ENCODE measurements around the gene DUT.

GRCh38 chr15:48358229-48359152, 27.3 kb downstream of the DUT start:
- TF ChIP-seq CTCF (IDR thresholded peaks at IDR 0.05; ENCODE audit: low read depth, low read length, poor library complexity, severe bottlenecking) (peak; percentile 53), EZH2phosphoT487 (IDR thresholded peaks at IDR 0.05; ENCODE audit: borderline replicate concordance, low read length) (no peak)

All from DOHH2 (cell line).